Measurements from ENCODE around the gene TSNAX. TPM values are rescaled to one million over a fixed set of nuclear protein-coding genes. Genes with fewer than 3 reads are reported as not detected.

The TSNAX gene
- total RNA-seq, 1 donor = 8.1 TPM

DNA sequence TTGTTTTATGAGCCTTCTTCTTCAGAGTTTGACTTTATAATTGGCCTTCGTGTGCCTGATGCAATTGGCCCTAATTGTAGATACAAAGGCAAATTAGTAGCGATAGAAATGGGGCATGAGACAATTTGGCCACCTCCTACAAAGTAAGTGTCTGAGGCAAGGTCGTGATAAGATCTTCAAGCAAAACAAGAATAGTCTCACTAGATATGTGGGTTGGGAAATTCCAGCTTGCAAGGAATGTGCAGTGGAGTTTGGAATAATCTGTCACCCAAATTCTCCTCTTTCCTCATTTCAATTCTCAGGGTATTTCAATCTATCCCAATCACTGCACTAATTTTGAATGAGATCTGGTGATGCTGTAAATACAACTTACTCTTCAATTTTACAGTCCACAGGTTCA, 11.4 kb upstream of the TSNAX start:
- DNase-seq (ENCODE audit: low read depth in 2 of 3, low spot score in 2 of 3) = no peak

DNA sequence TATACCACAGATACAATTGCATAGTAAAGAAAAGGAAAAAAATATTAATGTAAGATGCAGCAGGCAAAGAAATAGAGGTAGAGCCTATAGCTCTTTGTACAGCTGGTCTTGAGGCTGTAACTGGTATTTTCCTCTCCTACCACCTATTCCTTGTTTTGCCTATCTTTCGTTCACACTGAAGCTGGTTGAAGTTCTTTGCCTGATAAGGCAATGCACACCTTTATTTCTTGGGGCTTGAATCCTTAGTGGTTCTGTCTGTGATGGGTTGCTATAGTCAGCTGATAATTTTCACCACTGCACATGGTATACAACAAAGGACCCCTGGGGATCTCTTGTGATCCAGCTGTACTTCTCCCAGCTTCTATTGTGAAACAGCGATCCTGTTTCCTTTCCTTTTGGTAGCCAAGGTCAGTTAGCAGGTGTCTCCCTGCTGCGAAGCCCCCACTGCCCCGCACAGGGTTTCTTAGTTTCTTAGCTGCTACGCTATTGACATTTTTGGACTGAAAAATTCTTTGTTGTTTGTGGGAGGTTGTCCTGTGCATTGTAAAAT, 9.9 kb upstream of the TSNAX start:
- no peak for DNase-seq (ENCODE audit: low read depth in 2 of 3, low spot score in 2 of 3)

DNA sequence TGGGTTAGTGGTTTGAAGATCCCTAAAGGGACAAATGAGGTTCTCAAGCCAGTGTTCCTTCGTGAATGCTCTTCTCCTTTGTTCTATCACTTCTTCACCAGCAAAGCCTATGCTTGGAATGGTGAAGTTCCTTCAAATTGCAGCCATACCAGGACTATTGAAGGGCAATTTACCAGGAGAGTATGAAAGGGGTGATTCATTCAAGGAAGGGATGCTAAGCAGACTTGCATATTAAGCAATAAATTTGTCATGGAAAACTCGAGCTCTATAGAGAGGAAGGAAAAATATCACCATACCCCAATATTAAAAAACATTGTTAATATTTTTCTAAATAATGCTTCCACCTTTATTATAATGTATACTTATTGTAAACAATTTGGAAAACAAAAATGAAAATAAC, 9.3 kb upstream of the TSNAX start:
- no peak for DNase-seq (ENCODE audit: low read depth in 2 of 3, low spot score in 2 of 3)

DNA sequence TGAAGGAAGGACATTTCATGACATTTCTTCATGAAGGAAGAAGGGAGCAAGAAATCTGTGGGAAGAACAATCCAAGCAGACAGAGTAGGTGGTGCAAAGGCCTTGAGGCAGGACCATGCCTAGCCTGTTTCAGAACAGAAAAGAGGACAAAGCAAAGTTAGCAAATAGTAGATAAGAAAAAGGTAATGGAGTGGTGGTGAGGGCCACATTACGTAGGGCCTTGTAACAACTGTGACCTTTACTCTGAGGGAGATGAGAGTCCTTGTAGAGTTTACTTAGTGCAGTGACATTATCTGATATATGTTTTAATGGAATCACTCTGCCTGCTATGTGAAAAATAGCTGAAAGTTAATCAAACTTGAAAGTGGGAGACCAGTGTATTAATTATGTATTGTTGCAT, 6.4 kb upstream of the TSNAX start:
- DNase-seq (ENCODE audit: low read depth in 2 of 3, low spot score in 2 of 3) = no peak

DNA sequence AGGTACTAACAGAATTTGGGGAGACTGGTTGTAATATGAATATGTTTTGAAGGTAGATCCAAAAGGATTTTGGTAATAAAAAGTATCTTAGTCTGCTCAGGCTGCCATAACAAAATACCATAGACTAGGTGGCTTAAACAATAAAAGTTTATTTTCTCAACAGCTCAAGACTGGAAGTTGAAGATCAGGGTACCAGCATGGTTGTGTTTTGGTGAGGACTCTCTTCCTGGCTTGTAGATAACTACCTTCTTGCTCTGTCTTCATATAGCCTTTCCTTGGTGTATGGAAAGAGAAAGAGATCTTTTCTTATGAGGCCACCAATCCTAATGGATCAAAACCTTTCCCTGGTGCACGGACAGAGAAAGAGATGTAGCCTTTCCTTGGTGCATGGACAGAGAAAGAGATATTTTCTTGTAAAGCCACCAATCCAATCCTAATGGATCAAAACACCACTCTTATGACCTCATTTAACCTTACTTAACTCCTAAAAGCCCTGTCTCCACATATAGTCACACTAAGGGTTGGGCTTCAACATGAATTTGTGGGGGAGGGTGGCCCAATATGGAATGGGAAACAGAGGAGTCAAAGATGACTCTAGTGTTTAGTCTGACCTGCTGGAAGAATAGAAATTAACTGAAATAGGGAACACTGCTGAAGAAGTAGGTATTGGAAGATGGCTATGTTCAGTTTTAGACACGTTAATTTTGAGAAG, 5.4 kb upstream of the TSNAX start:
- DNase-seq (ENCODE audit: low read depth in 2 of 3, low spot score in 2 of 3) = no peak

DNA sequence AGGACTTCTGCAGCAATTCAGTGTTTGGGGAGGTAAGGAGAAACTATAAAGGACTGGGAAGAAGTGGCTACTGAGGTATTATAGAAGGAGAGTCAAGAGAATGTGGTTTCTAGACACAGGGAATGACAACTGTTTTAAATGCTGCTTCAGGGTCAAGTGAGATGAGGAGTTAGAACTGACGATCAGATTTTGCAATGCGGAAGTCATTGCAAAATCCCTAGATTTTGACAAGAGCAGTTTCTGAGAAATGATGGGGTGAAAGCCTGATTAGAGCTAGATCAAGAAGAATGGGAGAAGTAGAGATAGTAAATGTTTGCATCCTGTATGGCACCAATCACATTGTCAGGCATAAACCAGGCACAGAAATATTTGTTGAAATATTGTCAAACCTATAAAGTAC, 4.7 kb upstream of the TSNAX start:
- no peak for DNase-seq (ENCODE audit: low read depth in 2 of 3, low spot score in 2 of 3)

DNA sequence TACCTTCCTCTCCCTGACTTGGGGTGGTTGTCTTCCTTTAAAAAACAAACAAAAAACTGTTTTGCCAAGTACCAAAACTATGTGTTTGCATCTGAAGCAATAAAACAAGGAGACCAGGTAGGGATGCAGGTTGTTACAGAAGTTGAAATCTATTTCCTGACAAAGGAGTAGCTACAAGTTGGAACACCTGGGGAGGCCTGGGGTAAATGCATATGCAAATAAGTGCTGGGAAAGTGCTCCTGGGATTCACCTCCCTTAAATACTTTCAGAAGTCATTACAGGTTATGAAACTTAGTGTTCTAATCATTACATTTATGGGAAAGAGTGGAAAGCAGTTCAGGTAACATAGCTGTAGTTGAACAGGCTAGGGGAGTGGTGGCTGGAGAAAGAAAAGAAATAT, 1.9 kb upstream of the TSNAX start:
- no peak for DNase-seq (ENCODE audit: low read depth in 2 of 3, low spot score in 2 of 3)

DNA sequence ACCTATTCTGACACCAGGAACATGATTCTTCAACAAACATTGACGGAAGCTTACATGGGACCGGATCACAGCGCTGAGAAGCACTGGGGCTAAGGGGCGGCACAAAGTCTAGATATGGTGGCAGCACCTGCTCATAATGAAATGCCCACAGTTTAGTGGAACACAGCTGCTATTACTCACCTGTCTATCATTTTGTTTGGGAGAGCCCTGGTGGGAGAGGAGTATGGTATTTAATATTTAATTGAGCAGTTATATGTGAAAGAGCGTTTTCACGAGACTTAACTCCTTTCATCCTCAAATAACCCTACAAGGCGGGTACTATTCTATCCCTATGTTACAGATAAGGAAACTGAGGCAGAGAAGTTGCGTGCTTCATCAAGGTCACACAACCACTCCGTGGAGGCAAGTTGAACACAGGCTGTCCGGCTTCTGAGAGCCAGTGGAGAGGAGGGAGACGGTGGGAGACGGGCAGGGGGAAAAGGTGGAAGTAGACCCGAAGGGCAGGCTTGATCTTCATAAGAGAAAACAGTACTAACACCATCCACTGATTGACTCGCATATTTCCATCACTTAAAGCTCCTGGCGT, 790 bp upstream of the TSNAX start:
- no peak for DNase-seq (ENCODE audit: low read depth in 2 of 3, low spot score in 2 of 3)

DNA sequence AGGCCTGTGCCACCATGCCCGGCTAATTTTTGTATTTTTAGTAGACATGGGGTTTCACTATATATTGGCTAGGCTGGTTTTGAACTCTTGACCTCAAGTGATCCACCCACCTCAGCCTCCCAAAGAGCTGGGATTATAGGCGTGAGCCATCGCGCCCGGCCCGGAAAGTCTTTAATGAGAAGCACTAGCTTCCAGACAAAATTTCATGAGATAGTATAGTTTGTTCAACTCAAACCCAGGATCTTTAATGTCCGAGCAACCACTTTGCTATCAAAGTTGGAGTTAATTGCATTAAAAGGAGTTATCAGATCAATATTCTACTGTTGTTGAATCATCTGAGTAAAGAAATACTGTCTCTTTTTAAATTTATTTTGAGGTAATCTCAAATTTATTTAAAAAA, 4.8 kb downstream of the TSNAX start:
- no peak for DNase-seq (ENCODE audit: low read depth in 2 of 3, low spot score in 2 of 3)

DNA sequence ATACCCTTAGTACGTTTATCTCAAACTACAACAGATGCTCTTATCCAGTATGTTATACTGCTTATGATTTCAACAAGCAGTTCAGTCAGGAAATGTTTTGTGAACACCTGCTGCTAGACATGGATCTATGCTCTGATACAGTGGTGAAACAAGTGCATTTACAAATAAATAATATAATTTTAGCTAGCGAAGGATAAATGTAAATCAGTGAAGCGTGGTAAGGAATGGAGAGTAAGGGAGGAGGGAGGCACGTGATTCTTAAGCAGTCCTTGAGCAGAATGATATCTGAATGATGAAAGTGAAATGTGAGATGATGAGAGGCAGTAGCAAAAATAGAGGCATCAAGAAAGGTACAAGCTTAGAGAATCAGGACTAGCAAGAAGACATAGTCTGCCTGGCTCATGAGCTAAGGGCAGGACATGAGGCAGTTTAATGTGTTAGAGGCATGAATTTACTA, 6.3 kb downstream of the TSNAX start:
- DNase-seq (ENCODE audit: low read depth in 2 of 3, low spot score in 2 of 3) = no peak

DNA sequence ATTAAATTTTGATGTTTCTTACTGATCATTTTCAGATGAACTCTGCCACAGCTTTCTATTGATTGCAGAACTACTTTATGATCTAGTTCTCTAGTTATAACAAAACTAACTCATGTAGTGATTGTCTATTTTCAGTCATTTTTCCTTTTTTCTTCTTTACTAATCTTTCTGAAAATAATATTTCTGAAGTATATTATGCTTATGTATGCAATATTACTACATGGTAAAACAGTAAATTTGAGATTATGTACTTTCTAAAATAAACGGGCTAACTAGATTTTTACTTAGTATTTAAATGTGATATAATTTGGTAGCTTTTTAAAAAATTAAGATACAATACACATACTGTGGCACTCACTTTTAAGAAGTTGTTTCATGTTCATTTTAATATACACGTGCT, 7.6 kb downstream of the TSNAX start:
- no peak for DNase-seq (ENCODE audit: low read depth in 2 of 3, low spot score in 2 of 3)

DNA sequence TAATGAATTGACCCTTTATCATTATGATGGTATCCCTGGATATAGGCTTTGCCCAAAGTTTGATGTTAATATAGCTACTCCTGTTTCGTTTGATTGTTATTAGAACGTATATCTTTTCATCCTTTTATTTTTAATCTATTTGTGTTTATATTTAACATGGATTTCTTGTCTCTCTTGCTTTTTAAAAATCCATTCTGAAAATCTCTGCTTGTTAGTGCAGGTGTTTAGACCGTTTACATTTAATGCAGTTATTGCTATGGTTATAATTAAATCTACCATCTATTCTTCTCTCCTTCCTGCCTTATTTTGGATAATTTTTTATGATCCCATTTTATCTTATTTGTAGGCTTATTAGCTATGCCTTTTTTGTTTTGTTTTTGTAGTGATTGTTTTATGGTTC, 12.4 kb downstream of the TSNAX start:
- no peak for DNase-seq (ENCODE audit: low read depth in 2 of 3, low spot score in 2 of 3)

DNA sequence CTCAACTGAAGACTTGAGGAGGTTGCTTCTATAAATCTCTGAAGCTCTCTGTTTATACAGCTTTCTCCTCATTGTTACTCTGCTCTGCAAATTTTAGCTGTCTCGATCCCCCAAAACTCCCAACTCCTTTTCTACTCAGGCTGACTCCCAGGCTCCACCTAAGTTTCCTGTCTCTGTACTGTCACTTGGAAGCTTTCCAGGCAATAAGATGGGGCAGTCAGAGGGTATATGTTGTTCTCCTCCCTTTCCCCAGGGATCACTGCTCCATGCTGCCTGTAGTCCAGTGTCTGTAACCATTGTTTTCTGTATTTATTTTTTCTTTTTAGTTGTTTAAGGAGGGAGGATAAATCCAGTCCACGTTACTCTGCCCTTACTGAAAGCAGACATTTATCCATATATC, 13.4 kb downstream of the TSNAX start:
- DNase-seq (ENCODE audit: low read depth in 2 of 3, low spot score in 2 of 3) = no peak

DNA sequence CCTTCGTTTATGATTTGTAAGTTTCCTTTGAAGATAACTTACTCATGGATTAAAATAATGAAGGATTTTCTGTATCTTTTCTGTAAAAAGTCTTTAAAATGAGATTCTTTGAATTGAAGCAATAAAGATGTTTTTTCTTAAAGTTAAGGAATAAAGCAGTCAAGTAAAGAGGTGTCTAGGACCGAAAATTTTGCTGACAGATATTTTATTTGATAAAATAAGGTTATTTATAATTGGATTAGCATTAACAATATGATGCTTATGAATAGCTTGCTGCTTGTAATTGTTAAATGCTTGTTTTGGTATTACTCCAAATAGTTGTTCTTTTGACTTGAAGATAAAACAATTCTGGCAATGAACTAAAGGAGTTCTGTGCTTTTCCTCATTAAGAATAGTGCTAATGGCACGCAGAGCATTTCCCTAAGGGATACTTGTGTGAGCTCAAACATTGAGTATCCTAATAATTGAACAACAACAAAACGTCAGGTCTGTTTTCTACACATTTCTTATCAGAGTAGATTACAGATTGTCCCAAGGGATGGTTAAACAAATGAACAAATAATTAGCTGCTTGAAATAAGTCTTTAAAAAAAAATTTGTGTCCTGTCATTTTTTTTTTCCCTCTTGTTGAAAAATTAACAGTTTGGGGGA, 16.6 kb downstream of the TSNAX start:
- DNase-seq (ENCODE audit: low read depth in 2 of 3, low spot score in 2 of 3) = no peak

DNA sequence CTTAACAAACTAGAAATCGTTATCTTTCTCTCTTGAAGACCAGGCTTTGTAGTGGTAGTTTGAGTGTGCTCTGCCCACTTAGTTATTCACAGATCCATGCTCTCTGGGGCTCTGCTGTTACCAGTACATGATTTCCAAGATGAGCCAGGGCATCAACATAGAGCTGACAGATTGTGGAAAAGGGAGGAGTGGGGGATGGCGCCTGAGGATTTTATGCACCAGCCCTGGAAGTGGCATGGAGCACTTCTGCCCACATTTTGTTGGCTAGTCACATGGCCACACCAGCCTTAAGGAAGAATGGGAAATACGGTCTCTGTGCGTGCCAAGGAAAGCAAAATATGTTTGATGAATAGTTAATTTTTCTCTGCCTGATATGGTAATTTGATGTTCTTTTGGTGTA, 18.2 kb downstream of the TSNAX start:
- no peak for DNase-seq (ENCODE audit: low read depth in 2 of 3, low spot score in 2 of 3)

DNA sequence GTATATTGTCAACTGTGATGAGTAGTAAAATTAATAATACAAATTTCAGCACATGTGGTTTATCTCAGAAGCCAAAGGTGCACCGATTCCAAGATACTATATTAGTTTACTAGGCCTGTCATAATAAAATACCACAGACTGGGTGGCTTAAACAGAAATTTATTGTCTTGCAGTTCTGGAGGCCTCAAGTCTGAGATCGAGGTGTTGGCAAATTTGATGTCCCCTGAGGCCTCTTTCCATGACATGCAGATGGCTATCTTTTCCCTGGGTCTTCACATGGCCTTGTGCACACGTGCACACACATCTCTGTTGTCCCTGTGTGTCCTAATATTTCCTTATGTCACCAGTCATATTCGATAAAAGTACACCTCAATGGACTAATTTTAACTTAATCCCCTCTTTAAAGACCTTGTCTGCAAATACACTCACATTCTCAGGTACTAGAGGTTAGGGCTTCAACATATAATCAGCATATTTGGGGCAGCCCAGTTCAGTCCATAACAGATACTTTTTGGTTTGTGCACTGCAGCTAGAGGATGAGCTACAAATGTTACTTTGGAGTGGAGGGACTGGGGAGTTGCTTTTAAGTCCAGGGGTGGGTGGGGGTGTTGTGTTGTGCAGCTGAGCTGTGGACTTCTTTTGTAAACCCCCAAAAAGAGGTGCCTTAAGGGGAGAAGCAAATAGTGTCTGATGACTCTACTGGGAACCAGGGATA, 21.4 kb downstream of the TSNAX start:
- no peak for DNase-seq (ENCODE audit: low read depth in 2 of 3, low spot score in 2 of 3)

DNA sequence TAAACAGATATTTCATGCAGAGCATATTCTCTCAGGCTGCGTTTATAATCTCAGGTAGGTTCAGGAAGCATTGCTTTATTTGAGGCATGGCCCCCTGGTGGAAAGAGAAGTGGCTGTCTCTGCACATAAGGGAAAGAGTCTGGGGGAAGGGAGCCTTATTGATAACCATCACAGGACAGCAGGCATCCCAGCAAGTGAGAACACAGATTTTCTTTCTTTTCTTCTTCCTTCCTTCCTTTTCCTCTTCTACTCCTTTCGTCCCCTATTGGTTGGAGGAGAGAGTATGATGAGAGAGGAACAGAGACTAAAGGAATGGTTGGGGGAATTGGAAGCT, 21.9 kb downstream of the TSNAX start:
- peak in 2 of 3 donors; percentile 37 to 57 for DNase-seq (ENCODE audit: low read depth in 2 of 3, low spot score in 2 of 3)

DNA sequence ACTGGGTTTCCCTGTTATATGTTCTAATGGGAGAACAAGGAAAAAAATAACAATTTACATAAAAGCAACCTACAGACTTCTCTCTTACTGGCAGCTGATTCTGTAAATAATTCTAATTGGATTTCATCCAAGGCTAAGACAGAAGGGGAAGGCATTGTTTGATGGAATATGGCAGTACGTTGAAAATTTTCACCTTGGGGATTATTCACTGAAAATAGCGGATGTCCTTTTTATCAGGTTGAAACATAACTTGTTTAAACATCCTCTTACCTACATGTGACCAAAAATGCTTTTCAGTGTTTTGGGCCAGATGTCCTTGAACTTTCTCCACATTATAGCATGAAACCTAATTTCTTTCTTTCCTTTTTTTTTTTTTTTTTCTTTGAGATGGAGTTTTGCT, 24.9 kb downstream of the TSNAX start:
- DNase-seq (ENCODE audit: low read depth in 2 of 3, low spot score in 2 of 3) = no peak

DNA sequence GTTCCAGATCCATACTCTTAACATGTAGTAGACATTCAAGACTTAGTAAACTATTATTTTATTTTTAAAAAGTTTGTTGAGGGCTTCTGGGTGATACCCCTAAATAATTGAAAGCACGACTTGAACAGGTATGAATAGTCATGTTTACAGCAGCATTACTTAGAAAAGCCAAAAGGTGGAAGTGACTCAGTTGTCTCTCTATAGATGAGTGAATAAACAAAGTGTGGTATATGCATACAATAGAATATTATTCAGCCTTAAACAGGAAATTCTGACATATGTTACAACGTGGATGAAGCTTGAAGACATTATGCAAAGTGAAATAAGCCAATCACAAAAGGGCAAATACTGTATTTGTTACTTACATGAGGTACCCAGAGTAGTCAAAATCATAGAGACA, 26.5 kb downstream of the TSNAX start:
- DNase-seq (ENCODE audit: low read depth in 2 of 3, low spot score in 2 of 3) = no peak

DNA sequence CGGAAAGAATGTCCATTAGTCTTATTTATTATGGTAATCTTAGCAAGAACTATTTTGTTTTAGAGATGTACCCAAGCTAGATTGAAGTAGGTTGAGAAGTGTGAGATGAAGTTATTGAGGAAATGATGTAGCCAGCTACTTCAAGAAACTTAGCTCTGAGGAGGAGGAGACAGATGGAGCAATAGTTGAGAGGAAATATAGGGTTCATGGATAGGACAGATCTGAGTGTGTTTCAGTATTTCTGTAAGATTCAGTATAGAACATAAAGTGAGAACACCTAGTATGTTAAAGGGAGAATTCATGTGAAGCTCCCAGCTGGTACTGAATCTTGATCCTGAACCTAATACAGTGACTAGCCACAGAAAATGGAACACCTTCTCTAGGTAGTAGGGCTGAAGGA, 28.9 kb downstream of the TSNAX start:
- DNase-seq (ENCODE audit: low read depth in 2 of 3, low spot score in 2 of 3) = no peak

DNA sequence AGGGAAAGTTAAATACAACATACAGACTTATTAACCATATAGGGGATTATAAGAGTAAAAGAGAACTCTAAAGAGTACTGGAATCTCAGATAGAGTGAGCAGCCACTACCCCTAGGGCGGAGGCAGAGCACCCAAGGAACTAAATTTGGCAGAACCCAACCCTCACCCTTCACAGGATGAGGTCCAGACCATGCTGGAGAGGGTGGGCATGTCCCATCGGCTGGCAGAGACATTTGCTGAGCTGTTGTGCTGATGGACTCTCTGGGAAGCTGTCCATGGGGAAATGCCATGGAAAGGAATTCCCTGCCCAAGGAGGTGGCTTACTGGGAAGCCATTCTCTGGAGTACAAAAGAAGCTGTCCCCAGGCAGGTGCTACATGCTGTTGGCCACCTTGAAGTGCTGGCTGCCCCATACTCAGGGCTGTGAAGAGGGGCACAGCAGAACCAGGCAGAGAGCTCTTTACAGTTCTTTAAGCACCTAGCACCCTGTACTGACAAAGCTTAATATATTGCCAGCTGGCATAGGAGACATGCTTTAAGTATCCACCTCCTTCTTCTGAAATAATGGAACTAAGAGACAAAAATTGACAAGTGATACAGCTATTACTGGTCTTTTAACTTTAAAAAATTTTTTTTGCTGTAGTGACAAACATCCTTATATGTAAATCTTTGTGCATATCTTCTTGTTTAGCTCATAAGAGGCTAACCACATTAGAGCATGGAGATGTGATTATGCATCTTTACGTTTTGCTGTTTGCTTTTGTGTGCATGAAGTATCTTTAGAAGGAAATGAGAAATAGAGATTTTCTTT, 29.6 kb downstream of the TSNAX start:
- DNase-seq (ENCODE audit: low read depth in 2 of 3, low spot score in 2 of 3) = no peak

All from hematopoietic multipotent progenitor cell (in vitro differentiated cells).